ENCODE results near the gene MYG1. TPM values are rescaled to one million over a fixed set of nuclear protein-coding genes. Genes with fewer than 3 reads are reported as not detected.

MYG1 gene
- total RNA-seq, 6 experiments from 2014 or later: 17.6 to 27.1 (median 20.8) TPM

DNA sequence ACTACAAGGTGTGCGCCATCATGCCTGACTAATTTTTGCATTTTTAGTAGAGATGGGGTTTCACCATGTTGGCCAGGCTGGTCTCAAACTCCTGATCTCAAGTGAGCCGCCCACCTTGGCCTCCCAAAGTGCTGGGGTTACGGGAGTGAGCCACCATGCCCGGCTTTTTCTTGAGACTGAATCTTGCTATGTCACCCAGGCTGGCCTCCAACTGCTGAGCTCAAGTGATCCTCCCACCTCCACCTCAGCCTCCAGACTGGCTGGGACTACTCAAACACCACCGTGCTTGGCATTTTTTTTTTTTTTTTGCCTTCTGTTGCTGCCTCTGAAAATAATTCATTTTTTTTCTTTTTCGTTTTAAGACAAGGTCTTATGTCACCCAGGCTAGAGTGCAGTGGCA, 39.6 kb upstream of the MYG1 start:
- no peaks in the 10 kb centered on the region for H3K4me1 ChIP-seq
- no peak overlapping the region for H3K27ac ChIP-seq
- no peak for TF ChIP-seq POLR2A (IDR thresholded peaks at IDR 0.05)
- TF ChIP-seq CTCF (IDR thresholded peaks at IDR 0.05): no peak
- H3K4me3 ChIP-seq: no peak overlapping the region
- DNase-seq: no peak
- 88% methylated on average over 3 of the region's 6 CpGs for WGBS (ENCODE audit: insufficient coverage, low coverage, low lambda C conversion rate, missing lambda C conversion rate)
- H3K9me3 ChIP-seq: no peaks in the 10 kb centered on the region
- ATAC-seq: no peak
- no peaks in the 10 kb centered on the region for H3K36me3 ChIP-seq
- H3K27me3 ChIP-seq: no peaks in the 10 kb centered on the region
- intact Hi-C loops (cut with DNase I): no loop called here

- H3K9me3 ChIP-seq: no peaks in the 10 kb centered on the region
- H3K4me3 ChIP-seq: no peak overlapping the region
- ATAC-seq (no peak), DNase-seq (no peak)
- 78% methylated on average over 2 of the region's 2 CpGs for WGBS (ENCODE audit: insufficient coverage, low coverage, low lambda C conversion rate, missing lambda C conversion rate)
- H3K27me3 ChIP-seq: no peaks in the 10 kb centered on the region
- TF ChIP-seq CTCF (IDR thresholded peaks at IDR 0.05) (no peak), POLR2A (IDR thresholded peaks at IDR 0.05) (no peak)
- no peaks in the 10 kb centered on the region for H3K36me3 ChIP-seq
- intact Hi-C loops (cut with DNase I): no loop called here
- H3K4me1 ChIP-seq: no peaks in the 10 kb centered on the region
- no peak overlapping the region for H3K27ac ChIP-seq
Measured at GRCh38 chr12:53265783-53266182, 33.7 kb upstream of the MYG1 start.

GRCh38 chr12:53267306-53267998, 32.0 kb upstream of the MYG1 start:
- peak in 3 of 4 donors; percentile 18 to 48 (median 29) for ATAC-seq

DNA sequence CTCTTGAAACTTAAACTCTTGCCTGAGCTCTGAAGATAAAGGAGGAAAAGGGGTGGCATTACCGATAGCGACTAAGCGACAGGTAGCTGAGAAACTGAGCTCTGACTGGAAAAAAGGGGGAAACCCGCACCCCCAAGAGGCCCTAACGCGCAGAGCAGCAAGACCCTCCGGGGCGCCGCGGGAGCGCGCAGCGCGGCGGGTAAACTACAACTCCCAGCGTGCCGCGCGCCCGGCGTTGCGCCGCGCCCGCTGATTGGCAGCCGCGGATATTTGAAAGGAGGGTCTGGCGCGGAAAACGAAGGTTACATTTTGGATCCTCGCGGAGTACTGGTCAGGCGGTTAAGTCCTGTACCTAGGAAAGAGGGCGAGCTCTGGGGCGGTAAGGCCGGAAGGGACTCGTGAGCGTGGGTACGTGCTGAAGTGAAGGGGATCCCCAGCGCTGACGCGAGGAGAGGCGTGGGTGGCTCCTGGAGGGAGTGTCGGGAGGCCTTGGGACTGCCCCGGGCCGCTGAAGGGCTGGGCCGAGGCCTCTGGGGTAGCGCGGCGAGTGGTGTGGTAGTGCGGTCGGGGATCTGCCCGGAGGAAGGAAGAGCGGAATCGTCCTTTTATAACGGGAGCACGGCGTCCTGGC, 31.4 kb upstream of the MYG1 start, which contains the start of gene ESPL1:
ESPL1 (plus strand) TSS at position 301 of the 631 bp plus-strand sequence. CDS start 468 bp downstream, outside the sequence.
- Histone ChIP-seq H3K9me3 (no peaks in the 10 kb centered on the region), H3K27ac (peak within 1 kb of the TSS in 2 of 3 donors; percentile 10 to 57), H3K4me3 (peak within 1 kb of the TSS; percentile 52 to 64 (median 57)), H3K36me3 (no peaks in the 10 kb centered on the region), H3K4me1 (no peaks in the 10 kb centered on the region), H3K27me3 (no peaks in the 10 kb centered on the region)
- peak in 2 of 4 donors; percentile 11 to 19 for TF ChIP-seq CTCF (IDR thresholded peaks at IDR 0.05)
- TF ChIP-seq POLR2A (IDR thresholded peaks at IDR 0.05): no peak
- 0% methylated on average over 23 of the region's 58 CpGs for WGBS (ENCODE audit: insufficient coverage, low coverage, low lambda C conversion rate, missing lambda C conversion rate)
- DNase-seq: peak; percentile 68 to 75 (median 73)
- intact Hi-C loops (cut with DNase I): no loop called here
- peak; percentile 90 to 97 (median 95) for ATAC-seq

More at GRCh38 chr12:53267306-53267998, 32.0 kb upstream of the MYG1 start:
- no peak for DNase-seq
- intact Hi-C loops (cut with DNase I): no loop called here
- 48% methylated on average over 16 of the region's 18 CpGs for WGBS (ENCODE audit: insufficient coverage, low coverage, low lambda C conversion rate, missing lambda C conversion rate)
- no peaks in the 10 kb centered on the region for H3K27me3 ChIP-seq
- no peaks in the 10 kb centered on the region for H3K36me3 ChIP-seq
- H3K4me1 ChIP-seq: no peaks in the 10 kb centered on the region
- H3K9me3 ChIP-seq: no peaks in the 10 kb centered on the region
- H3K4me3 ChIP-seq: peak overlapping the region; percentile 52 to 64 (median 57)
- TF ChIP-seq POLR2A (IDR thresholded peaks at IDR 0.05) (no peak), CTCF (IDR thresholded peaks at IDR 0.05) (no peak)
- peak overlapping the region in 2 of 3 donors; percentile 10 to 57 for H3K27ac ChIP-seq
